ENCODE measurements around the gene NEURL2.
"Not testable (repeated sequence)": the region's sequence is repeated elsewhere in the genome, so short reads cannot be mapped to it uniquely, and the experiment has no call there.

The NEURL2 gene

GRCh38 chr20:45919542-45920399 lies 28.8 kb upstream of the NEURL2 start:
- no peak for DNase-seq

- no peak for DNase-seq
Observed at GRCh38 chr20:45918779-45919537, 27.9 kb upstream of the NEURL2 start.

GRCh38 chr20:45918182-45918737 lies 27.3 kb upstream of the NEURL2 start:
- DNase-seq: no peak

GRCh38 chr20:45917790-45918141 lies 26.8 kb upstream of the NEURL2 start:
- DNase-seq: no peak

GRCh38 chr20:45913116-45913515 lies 22.1 kb upstream of the NEURL2 start:
- no peak for DNase-seq

- no peak for DNase-seq
Observed at GRCh38 chr20:45912344-45912682, 21.3 kb upstream of the NEURL2 start.

- DNase-seq: no peak
Observed at GRCh38 chr20:45911486-45912343, 20.7 kb upstream of the NEURL2 start, which contains the start of gene PLTP. TSS of gene PLTP (minus strand) at chr20:45912155. CDS start at chr20:45911452, 703 bp downstream.

- peak; percentile 81 for DNase-seq
Observed at GRCh38 chr20:45910670-45911485, 19.9 kb upstream of the NEURL2 start.

GRCh38 chr20:45909817-45910669 lies 19.0 kb upstream of the NEURL2 start:
- DNase-seq: no peak

- no peak for DNase-seq
Observed at GRCh38 chr20:45909336-45909808, 18.4 kb upstream of the NEURL2 start.

- no peak for DNase-seq
Observed at GRCh38 chr20:45908084-45908483, 17.1 kb upstream of the NEURL2 start.

- no peak for DNase-seq
Observed at GRCh38 chr20:45907219-45907948, 16.4 kb upstream of the NEURL2 start.

GRCh38 chr20:45905505-45906079 lies 14.6 kb upstream of the NEURL2 start:
- no peak for DNase-seq

- no peak for DNase-seq
Observed at GRCh38 chr20:45904583-45905504, 13.8 kb upstream of the NEURL2 start.

- no peak for DNase-seq
Observed at GRCh38 chr20:45902199-45902701, 11.2 kb upstream of the NEURL2 start.

- DNase-seq: not testable (repeated sequence)
Observed at GRCh38 chr20:45901332-45901731, 10.3 kb upstream of the NEURL2 start.

- no peak for DNase-seq
Observed at GRCh38 chr20:45899046-45899835, 8.2 kb upstream of the NEURL2 start.

- DNase-seq: no peak
Observed at GRCh38 chr20:45898285-45898684, 7.3 kb upstream of the NEURL2 start.
